HG03565 (cell line): ENCODE results near the gene DLGAP3.

Source experiments
- ATAC-seq: cut with Tn5 transposase; IDR thresholded peaks from one replicate; pipeline ENCODE4 v1.9.1; 2021; ENCODE audit warnings: mild to moderate bottlenecking, moderate library complexity; ENCODE audit not compliant: unreplicated experiment

Gene DLGAP3

GRCh38 chr1:34929853-34930701, 627 bp upstream of the DLGAP3 start:
- ATAC-seq: no peak

GRCh38 chr1:34928699-34929496, 552 bp downstream of the DLGAP3 start:
- ATAC-seq: no peak

GRCh38 chr1:34928066-34928696, 1.3 kb downstream of the DLGAP3 start:
- ATAC-seq: no peak

GRCh38 chr1:34927316-34927715, 2.1 kb downstream of the DLGAP3 start:
- no peak for ATAC-seq

GRCh38 chr1:34926894-34927293, 2.6 kb downstream of the DLGAP3 start:
- ATAC-seq: no peak

GRCh38 chr1:34926156-34926555, 3.3 kb downstream of the DLGAP3 start:
- ATAC-seq: no peak

GRCh38 chr1:34925730-34926129, 3.7 kb downstream of the DLGAP3 start:
- ATAC-seq: no peak

- ATAC-seq: no peak
Measured at GRCh38 chr1:34924759-34925555, 4.5 kb downstream of the DLGAP3 start.

- ATAC-seq: no peak
Measured at GRCh38 chr1:34923490-34923889, 6.0 kb downstream of the DLGAP3 start.

GRCh38 chr1:34918977-34919561, 10.4 kb downstream of the DLGAP3 start:
- ATAC-seq: no peak

GRCh38 chr1:34918386-34918976, 11.0 kb downstream of the DLGAP3 start:
- no peak for ATAC-seq

GRCh38 chr1:34917017-34917416, 12.4 kb downstream of the DLGAP3 start:
- no peak for ATAC-seq

- no peak for ATAC-seq
Measured at GRCh38 chr1:34916104-34916503, 13.3 kb downstream of the DLGAP3 start.

GRCh38 chr1:34915521-34915920, 13.9 kb downstream of the DLGAP3 start:
- ATAC-seq: no peak

GRCh38 chr1:34914958-34915357, 14.5 kb downstream of the DLGAP3 start:
- no peak for ATAC-seq

- no peak for ATAC-seq
Measured at GRCh38 chr1:34911465-34911864, 18.0 kb downstream of the DLGAP3 start.

- ATAC-seq: no peak
Measured at GRCh38 chr1:34910425-34910824, 19.0 kb downstream of the DLGAP3 start.

- no peak for ATAC-seq
Measured at GRCh38 chr1:34908369-34908768, 21.1 kb downstream of the DLGAP3 start.

- ATAC-seq: no peak
Measured at GRCh38 chr1:34907487-34908090, 21.9 kb downstream of the DLGAP3 start.

GRCh38 chr1:34906756-34907155, 22.7 kb downstream of the DLGAP3 start:
- ATAC-seq: no peak
